SU-DHL-6 (cell line): ENCODE data around the gene NT5DC2.

Source experiments
- EZH2phosphoT487 ChIP-seq: fragments of 200-600 bp; sonication (generic), shearing (Covaris generic); conservative IDR thresholded peaks from 2 replicates; pipeline ENCODE4 v1.6.1; 2018; ENCODE audit warnings: mild to moderate bottlenecking, antibody characterized with exemption, low read length, moderate library complexity, mixed read lengths
- TF ChIP-seq, protein P1 (sequence below): fragments of 200-600 bp; sonication (generic); IDR thresholded peaks from one replicate; pipeline ENCODE4 v1.5.1; 2017; ENCODE audit warnings: antibody characterized with exemption, mild to moderate bottlenecking, low read length, moderate library complexity; ENCODE audit not compliant: insufficient read depth, poor library complexity, severe bottlenecking

DNA sequence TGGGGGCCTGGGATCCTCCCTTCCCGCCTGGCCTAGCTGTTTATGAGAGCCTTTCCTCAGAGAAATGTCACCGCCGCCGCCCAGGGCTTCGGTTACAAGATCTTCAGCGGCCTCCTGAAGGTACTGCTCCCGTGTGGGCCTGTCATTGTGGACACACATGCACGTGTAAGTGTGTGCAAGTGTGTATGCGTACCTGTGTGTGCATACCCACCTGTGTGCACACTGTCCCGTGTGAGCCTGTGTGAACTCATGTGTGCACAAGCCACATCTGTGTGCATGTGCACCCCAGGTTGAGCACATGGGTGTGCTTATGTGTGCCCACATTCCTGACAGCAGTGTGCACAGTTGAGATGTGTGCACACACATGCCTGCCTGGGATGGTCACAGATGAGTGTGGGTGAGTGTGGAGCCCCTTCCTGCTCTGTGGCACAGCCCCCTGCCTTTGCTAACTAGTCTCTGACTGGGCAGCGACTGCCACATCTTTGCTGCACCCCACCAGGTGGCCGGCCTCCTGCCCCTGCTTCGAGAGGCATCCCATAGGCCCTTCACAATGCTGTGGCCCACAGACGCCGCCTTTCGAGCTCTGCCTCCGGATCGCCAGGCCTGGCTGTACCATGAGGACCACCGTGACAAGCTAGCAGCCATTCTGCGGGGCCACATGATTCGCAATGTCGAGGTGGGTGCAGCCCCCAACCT, 14.1 kb downstream of the NT5DC2 start:
- TF ChIP-seq, protein P1, sequence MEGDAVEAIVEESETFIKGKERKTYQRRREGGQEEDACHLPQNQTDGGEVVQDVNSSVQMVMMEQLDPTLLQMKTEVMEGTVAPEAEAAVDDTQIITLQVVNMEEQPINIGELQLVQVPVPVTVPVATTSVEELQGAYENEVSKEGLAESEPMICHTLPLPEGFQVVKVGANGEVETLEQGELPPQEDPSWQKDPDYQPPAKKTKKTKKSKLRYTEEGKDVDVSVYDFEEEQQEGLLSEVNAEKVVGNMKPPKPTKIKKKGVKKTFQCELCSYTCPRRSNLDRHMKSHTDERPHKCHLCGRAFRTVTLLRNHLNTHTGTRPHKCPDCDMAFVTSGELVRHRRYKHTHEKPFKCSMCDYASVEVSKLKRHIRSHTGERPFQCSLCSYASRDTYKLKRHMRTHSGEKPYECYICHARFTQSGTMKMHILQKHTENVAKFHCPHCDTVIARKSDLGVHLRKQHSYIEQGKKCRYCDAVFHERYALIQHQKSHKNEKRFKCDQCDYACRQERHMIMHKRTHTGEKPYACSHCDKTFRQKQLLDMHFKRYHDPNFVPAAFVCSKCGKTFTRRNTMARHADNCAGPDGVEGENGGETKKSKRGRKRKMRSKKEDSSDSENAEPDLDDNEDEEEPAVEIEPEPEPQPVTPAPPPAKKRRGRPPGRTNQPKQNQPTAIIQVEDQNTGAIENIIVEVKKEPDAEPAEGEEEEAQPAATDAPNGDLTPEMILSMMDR: no peak
- no peak for TF ChIP-seq EZH2phosphoT487
